ENCODE measurements around the gene S100PBP.

DNA sequence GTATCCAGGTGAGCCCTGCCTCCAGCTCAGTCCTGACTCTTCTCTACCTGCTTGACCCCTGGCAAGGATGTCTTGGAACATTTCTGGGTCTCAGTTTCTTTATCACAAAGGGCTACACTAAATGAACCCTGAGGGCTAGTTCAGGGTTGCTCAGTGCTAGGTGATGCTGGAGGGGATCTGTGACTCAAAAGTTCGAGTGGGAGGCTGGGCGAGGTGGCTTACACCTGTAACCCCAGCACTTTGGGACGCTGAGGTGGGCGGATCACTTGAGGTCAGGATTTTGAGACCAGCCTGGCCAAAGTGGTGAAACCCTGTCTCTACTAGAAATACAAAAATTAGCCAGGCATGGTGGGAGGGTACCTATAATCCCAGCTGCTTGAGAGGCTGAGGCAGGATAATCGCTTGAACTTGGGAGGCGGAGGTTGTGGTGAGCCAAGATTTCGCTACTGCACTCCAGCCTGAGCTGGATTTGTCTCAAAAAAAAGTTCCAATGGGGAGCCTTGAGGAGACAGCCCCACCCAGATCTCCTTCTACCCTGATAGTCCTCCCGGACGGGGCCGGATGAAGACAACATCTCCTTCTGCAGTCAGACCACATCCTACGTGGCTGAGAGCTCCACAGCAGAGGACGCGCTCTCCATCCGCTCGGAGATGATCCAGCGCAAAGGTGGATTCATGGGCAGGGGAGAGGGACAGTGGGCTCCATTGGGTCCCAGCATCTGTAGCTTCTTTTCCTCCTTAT, 49.2 kb upstream of the S100PBP start:
- no peak for TF ChIP-seq FOS (IDR thresholded peaks at IDR 0.05; ENCODE audit: borderline replicate concordance, insufficient read depth, low read length)
- TF ChIP-seq POLR2AphosphoS5 (IDR thresholded peaks at IDR 0.05; ENCODE audit: insufficient read depth, low read depth, low read length): no peak
- no peak for TF ChIP-seq POLR2A (IDR thresholded peaks at IDR 0.05; ENCODE audit: low read depth, low read length)
- TF ChIP-seq, protein P1, sequence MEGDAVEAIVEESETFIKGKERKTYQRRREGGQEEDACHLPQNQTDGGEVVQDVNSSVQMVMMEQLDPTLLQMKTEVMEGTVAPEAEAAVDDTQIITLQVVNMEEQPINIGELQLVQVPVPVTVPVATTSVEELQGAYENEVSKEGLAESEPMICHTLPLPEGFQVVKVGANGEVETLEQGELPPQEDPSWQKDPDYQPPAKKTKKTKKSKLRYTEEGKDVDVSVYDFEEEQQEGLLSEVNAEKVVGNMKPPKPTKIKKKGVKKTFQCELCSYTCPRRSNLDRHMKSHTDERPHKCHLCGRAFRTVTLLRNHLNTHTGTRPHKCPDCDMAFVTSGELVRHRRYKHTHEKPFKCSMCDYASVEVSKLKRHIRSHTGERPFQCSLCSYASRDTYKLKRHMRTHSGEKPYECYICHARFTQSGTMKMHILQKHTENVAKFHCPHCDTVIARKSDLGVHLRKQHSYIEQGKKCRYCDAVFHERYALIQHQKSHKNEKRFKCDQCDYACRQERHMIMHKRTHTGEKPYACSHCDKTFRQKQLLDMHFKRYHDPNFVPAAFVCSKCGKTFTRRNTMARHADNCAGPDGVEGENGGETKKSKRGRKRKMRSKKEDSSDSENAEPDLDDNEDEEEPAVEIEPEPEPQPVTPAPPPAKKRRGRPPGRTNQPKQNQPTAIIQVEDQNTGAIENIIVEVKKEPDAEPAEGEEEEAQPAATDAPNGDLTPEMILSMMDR (IDR thresholded peaks at IDR 0.05; ENCODE audit: extremely low read depth in 1 of 2, insufficient read depth in 1 of 2, low read depth in 1 of 2, low read length in 2 of 2): no peak
- no peak for TF ChIP-seq MYC (IDR thresholded peaks at IDR 0.05; ENCODE audit: low read depth, low read length)
- TF ChIP-seq, protein P2, sequence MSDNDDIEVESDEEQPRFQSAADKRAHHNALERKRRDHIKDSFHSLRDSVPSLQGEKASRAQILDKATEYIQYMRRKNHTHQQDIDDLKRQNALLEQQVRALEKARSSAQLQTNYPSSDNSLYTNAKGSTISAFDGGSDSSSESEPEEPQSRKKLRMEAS (IDR thresholded peaks at IDR 0.05; ENCODE audit: insufficient read depth, insufficient read length): no peak
